CD4-positive, alpha-beta T cell treated with Interleukin-15 for 1 hour (primary cell): Measurements from ENCODE around the gene ZNF821.
"Not testable (repeated sequence)": the region's sequence is repeated elsewhere in the genome, so short reads cannot be mapped to it uniquely, and the experiment has no call there.

ENCODE experiments used
- DNase-seq: peaks from one replicate; pipeline ENCODE4 v3.0.0-alpha.2; 2020

Gene ZNF821

GRCh38 chr16:71883849-71884638 is at the start of gene ZNF821:
TSS of gene ZNF821 (minus strand) at chr16:71884182. CDS start at chr16:71879946, 4,236 bp downstream.
- peak; percentile 81 for DNase-seq

GRCh38 chr16:71933017-71933416 is 49.0 kb upstream of the ZNF821 start:
- DNase-seq, result no peak

- no peak for DNase-seq
These were observed 47.6 kb upstream of the ZNF821 start for GRCh38 chr16:71931599-71931998.

GRCh38 chr16:71931001-71931400 is 47.0 kb upstream of the ZNF821 start:
- DNase-seq, result no peak

GRCh38 chr16:71930013-71930563 is 46.1 kb upstream of the ZNF821 start:
- no peak for DNase-seq

- no peak for DNase-seq
These were observed 45.1 kb upstream of the ZNF821 start for GRCh38 chr16:71929048-71929447.

- no peak for DNase-seq
These were observed 43.8 kb upstream of the ZNF821 start for GRCh38 chr16:71927787-71928186.

GRCh38 chr16:71927383-71927782 is 43.4 kb upstream of the ZNF821 start:
- DNase-seq, result no peak

GRCh38 chr16:71924710-71925109 is 40.7 kb upstream of the ZNF821 start:
- DNase-seq, result no peak

GRCh38 chr16:71923941-71924690 is 40.1 kb upstream of the ZNF821 start:
- DNase-seq, result no peak

GRCh38 chr16:71920658-71921057 is 36.7 kb upstream of the ZNF821 start:
- no peak for DNase-seq

- no peak for DNase-seq
These were observed 35.1 kb upstream of the ZNF821 start for GRCh38 chr16:71919035-71919434.

GRCh38 chr16:71917900-71918299 is 33.9 kb upstream of the ZNF821 start:
- DNase-seq, result no peak

GRCh38 chr16:71916397-71916920 is 32.5 kb upstream of the ZNF821 start:
- DNase-seq, result no peak

- DNase-seq, result no peak
These were observed 31.4 kb upstream of the ZNF821 start for GRCh38 chr16:71915350-71915749.

- no peak for DNase-seq
These were observed 30.8 kb upstream of the ZNF821 start for GRCh38 chr16:71914802-71915201.

- DNase-seq, result no peak
These were observed 28.7 kb upstream of the ZNF821 start for GRCh38 chr16:71912534-71913275.

GRCh38 chr16:71911121-71911520 is 27.1 kb upstream of the ZNF821 start:
- no peak for DNase-seq

GRCh38 chr16:71905765-71906164 is 21.8 kb upstream of the ZNF821 start:
- DNase-seq, result not testable (repeated sequence)

GRCh38 chr16:71904239-71904638 is 20.3 kb upstream of the ZNF821 start:
- DNase-seq, result no peak

- DNase-seq, result no peak
These were observed 19.6 kb upstream of the ZNF821 start for GRCh38 chr16:71903608-71904007.

- no peak for DNase-seq
These were observed 18.8 kb upstream of the ZNF821 start for GRCh38 chr16:71902656-71903365.
